GM12892 (cell line): ENCODE measurements around the gene PTPN1.

Experiments used
- POLR2A ChIP-seq: IDR thresholded peaks from 2 replicates; pipeline ENCODE4 v1.6.1; 2011; ENCODE audit warnings: low read depth, low read length, control low read depth
- POLR2AphosphoS5 ChIP-seq: IDR thresholded peaks from 2 replicates; pipeline ENCODE4 v1.6.1; 2011; ENCODE audit warnings: low read depth, low read length, control low read depth
- TAF1 ChIP-seq: IDR thresholded peaks from 2 replicates; pipeline ENCODE4 v1.6.1; 2011; ENCODE audit warnings: low read depth, mild to moderate bottlenecking, control low read depth, low read length, borderline replicate concordance

DNA sequence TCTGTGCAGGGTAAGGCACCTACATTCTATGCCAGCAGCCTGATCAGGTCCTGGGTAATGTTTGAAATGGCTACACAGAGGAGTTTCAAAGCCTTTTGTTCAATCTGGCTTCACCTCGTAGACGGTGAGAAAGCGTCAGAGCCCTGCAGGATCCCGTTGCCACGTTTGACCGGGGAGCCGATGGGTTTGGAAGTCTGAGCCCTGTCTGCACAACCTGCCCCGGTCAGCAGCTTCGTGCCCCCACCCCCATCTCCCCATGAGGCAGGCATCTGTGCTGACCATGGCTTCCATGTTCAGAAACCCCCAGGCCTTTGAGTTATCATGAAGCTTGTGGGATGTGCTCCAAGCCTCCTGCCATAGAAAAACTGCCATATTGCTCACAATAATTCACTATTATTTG, 63.9 kb downstream of the PTPN1 start:
- no peak for TF ChIP-seq TAF1
- TF ChIP-seq POLR2AphosphoS5 = no peak
- no peak for TF ChIP-seq POLR2A
